H54 (cell line): ENCODE data around the gene OR9G1.
"Not testable (repeated sequence)": the region's sequence is repeated elsewhere in the genome, so short reads cannot be mapped to it uniquely, and the experiment has no call there.

Source experiments
- DNase-seq: peaks from one replicate; pipeline ENCODE4 v3.0.0; 2011; ENCODE audit warnings: low spot score, mixed read lengths; ENCODE audit not compliant: insufficient read length
- FAIRE-seq: peaks from 3 replicates; lab custom pipeline; 2011; peaks lifted over from hg19 to GRCh38; lab: Jason Lieb, UNC
- POLR2A ChIP-seq: IDR thresholded peaks from 2 replicates; pipeline ENCODE4 v1.6.1; 2011; ENCODE audit warnings: low read depth, mild to moderate bottlenecking, low read length

OR9G1 gene, protein sequence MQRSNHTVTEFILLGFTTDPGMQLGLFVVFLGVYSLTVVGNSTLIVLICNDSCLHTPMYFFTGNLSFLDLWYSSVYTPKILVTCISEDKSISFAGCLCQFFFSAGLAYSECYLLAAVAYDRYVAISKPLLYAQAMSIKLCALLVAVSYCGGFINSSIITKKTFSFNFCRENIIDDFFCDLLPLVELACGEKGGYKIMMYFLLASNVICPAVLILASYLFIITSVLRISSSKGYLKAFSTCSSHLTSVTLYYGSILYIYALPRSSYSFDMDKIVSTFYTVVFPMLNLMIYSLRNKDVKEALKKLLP

GRCh38 chr11:56698795-56699194, at the start of gene OR9G1:
Gene OR9G1 (plus strand): TSS chr11:56699095. CDS start chr11:56700388, 1,293 bp downstream.
- FAIRE-seq = no peak
- TF ChIP-seq POLR2A = no peak
- no peak for DNase-seq

GRCh38 chr11:56659755-56660154, 39.1 kb upstream of the OR9G1 start:
- FAIRE-seq (no peak), DNase-seq (no peak)
- TF ChIP-seq POLR2A = no peak

- DNase-seq = no peak
- FAIRE-seq = no peak
Observed at GRCh38 chr11:56663386-56663785, 35.5 kb upstream of the OR9G1 start, which contains the start of gene OR5AR1. Gene OR5AR1 (plus strand): TSS chr11:56663686. CDS start chr11:56663686, 0 bp downstream.

GRCh38 chr11:56670984-56671383, 27.9 kb upstream of the OR9G1 start:
- DNase-seq = no peak
- no peak for FAIRE-seq

More at GRCh38 chr11:56663386-56663785, 35.5 kb upstream of the OR9G1 start, which contains the start of gene OR5AR1:
- TF ChIP-seq POLR2A = no peak

GRCh38 chr11:56688554-56689100, 10.3 kb upstream of the OR9G1 start:
- FAIRE-seq = no peak
- no peak for TF ChIP-seq POLR2A
- DNase-seq = no peak

More at GRCh38 chr11:56670984-56671383, 27.9 kb upstream of the OR9G1 start:
- TF ChIP-seq POLR2A = no peak

- FAIRE-seq = peak; percentile 23
- not testable (repeated sequence) for DNase-seq
Observed at GRCh38 chr11:56691179-56691578, 7.7 kb upstream of the OR9G1 start.

DNA sequence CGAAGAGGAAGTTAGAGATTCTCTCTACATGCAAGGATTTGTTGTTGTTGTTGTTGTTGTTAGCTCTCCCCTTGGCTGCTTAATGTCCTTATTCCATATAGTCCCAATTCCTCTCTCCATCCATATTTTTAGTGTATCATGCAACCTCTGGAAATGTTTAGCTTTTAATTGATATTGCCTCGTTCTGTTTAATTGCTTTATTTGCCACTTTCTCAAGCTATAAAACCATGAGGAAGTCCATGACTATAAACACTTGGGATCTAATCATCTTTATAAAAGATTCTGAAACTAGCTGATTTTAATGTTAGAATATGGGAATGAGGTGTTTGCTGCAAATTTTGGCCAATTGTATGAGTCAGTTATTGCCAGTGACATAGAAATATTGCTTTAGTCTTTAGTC, 5.5 kb upstream of the OR9G1 start:
- FAIRE-seq (no peak), DNase-seq (no peak)
- TF ChIP-seq POLR2A = no peak

DNA sequence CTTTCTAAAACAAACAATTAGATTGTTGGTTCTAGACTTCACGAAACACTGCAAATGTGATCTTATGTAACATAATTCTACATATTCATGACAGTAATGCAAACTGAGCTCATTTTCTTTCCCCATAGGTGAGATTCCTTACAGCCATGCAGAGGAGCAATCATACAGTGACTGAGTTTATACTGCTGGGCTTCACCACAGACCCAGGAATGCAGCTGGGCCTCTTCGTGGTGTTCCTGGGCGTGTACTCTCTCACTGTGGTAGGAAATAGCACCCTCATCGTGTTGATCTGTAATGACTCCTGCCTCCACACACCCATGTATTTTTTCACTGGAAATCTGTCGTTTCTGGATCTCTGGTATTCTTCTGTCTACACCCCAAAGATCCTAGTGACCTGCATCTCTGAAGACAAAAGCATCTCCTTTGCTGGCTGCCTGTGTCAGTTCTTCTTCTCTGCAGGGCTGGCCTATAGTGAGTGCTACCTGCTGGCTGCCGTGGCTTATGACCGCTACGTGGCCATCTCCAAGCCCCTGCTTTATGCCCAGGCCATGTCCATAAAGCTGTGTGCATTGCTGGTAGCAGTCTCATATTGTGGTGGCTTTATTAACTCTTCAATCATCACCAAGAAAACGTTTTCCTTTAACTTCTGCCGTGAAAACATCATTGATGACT, 1.5 kb downstream of the OR9G1 start:
- DNase-seq = no peak
- FAIRE-seq = no peak
- no peak for TF ChIP-seq POLR2A

DNA sequence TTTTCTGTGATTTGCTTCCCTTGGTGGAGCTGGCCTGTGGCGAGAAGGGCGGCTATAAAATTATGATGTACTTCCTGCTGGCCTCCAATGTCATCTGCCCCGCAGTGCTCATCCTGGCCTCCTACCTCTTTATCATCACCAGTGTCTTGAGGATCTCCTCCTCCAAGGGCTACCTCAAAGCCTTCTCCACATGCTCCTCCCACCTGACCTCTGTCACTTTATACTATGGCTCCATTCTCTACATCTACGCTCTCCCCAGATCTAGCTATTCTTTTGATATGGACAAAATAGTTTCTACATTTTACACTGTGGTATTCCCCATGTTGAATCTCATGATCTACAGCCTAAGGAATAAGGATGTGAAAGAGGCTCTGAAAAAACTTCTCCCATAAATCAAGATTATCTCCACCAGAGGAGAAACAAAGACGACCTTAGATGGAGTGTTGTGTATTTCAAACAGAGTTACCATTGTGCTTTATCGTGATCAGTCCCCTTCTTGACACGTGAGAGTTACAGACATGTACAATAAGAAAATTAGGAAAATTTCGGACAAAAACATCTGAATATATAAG, 2.1 kb downstream of the OR9G1 start:
- TF ChIP-seq POLR2A = no peak
- DNase-seq = no peak
- FAIRE-seq = no peak

DNA sequence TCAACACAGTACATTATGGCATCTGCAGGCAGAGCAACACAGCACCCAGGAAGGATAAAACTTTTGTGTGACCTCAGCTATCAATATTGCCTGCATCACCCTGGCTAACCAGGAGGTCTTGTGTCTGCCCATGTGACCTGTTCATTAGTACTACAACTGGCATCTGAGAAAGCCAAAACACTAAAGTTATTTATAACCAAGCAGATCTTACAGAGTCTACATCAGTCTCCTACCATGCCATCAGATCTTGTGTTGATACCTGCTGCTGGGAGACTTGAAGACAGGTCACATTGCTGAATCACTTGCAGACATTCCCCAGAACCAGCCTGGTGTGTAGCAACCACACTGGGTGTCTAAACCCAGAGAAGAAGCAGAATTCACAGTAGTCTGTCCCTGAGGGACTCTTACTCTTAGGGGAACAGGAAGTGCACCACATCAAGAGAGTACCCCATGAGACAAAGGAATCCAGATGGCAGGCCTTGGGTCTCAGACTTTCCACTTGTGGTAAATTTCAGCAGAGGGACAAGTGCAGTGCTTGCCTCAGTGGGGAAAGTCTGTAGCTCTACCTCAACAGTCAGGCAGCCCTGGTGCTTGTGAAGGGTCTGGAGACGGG, 7.0 kb downstream of the OR9G1 start:
- TF ChIP-seq POLR2A = no peak
- FAIRE-seq = no peak

GRCh38 chr11:56706486-56706885, 7.6 kb downstream of the OR9G1 start:
- DNase-seq (no peak), FAIRE-seq (no peak)
- no peak for TF ChIP-seq POLR2A

More for the DNA sequence above, 7.0 kb downstream of the OR9G1 start:
- no peak for DNase-seq

DNA sequence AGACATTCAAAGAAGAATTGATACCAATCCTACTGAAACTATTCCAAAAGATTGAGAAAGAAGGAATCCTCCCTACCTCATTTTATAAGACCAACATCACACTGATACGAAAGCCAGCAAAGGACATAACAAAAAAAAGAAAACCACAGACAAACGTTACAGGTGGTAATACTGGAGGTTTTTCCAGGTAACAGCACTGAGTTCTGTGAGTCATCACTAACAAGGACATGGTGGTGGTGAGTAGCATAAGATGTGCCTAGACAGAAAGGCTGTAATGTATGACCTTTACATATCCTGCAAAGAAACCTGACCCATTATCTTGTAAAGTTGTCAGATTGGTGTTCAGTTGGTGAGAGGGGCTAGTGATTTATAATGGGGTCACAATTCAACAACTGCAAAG, 15.3 kb downstream of the OR9G1 start:
- no peak for TF ChIP-seq POLR2A
- FAIRE-seq = no peak

DNA sequence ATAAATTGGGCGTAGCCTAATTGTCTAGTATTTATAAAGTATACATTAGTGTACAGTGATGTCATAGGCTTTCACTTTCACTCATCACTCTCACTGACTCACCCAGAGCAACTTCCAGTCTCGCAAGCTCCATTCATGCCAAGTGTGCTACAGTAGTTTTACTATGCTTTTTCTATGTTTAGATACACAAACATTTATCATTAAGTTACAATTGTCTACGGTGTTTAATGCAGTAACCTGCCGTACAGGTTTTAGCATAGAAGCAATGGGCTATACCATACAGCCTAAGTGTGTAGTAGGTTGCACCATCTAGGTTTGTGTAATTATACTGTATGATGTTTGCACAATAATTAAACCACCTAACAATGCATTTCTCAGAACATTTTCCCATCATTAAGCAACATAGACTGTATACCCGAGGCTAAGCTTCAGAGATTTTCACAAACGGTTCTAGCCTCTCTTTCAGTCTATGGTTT, 17.5 kb downstream of the OR9G1 start:
- FAIRE-seq (no peak), DNase-seq (no peak)
- no peak for TF ChIP-seq POLR2A

More for the DNA sequence above, 15.3 kb downstream of the OR9G1 start:
- DNase-seq = no peak
